Natural killer cell (primary cell): ENCODE data around the gene CNTROB. TPM values are rescaled to one million over a fixed set of nuclear protein-coding genes. Genes with fewer than 3 reads are reported as not detected.
A peak's percentile ranks its signal among the peaks of the same experiment; 100 is the strongest.

Experiments
- ATAC-seq, 3 donors: fragments of 150-1000 bp in 2 of 3; fragments of 200-7000 bp in 1 of 3; cut with Tn5 transposase; 1 replicate in 1 of 3; 2 replicates in 2 of 3; pipeline ENCODE4 v1.10.0; 2021; ENCODE audit warnings: mild to moderate bottlenecking in 2 of 3, moderate library complexity in 2 of 3
- DNase-seq, 2 donors: peaks; one replicate each; pipeline versions ENCODE4 v3.0.0 to v3.0.0-alpha.2; 2013 to 2021; ENCODE audit warnings: mixed read lengths in 1 of 2
- H3K27ac ChIP-seq: one replicate; pipeline ENCODE4 v1.5.1; 2013; ENCODE audit warnings: mild to moderate bottlenecking, low read length
- H3K27me3 ChIP-seq: one replicate; pipeline ENCODE4 v1.6.1; 2013; ENCODE audit warnings: low read length; ENCODE audit not compliant: control insufficient read depth, insufficient read depth
- H3K36me3 ChIP-seq: one replicate; pipeline ENCODE4 v1.6.1; 2013; ENCODE audit warnings: low read length; ENCODE audit not compliant: control insufficient read depth, insufficient read depth
- H3K4me1 ChIP-seq: one replicate; pipeline ENCODE4 v1.6.1; 2013; ENCODE audit warnings: low read length; ENCODE audit not compliant: control insufficient read depth, insufficient read depth
- H3K4me3 ChIP-seq: one replicate; pipeline ENCODE4 v1.5.1; 2013; ENCODE audit warnings: low read length
- H3K9me3 ChIP-seq: one replicate; pipeline ENCODE4 v1.6.1; 2013; ENCODE audit warnings: low read length; ENCODE audit not compliant: control insufficient read depth, insufficient read depth
- H3K27ac Mint-ChIP-seq, 2 donors: one replicate each; pipeline ENCODE4 v1.8.0; 2022; ENCODE audit warnings: mild to moderate bottlenecking in 2 of 2, mixed read lengths in 2 of 2, moderate library complexity in 1 of 2
- H3K27me3 Mint-ChIP-seq, 2 donors: one replicate each; pipeline ENCODE4 v1.8.0; 2022; ENCODE audit warnings: low read depth in 2 of 2, mixed read lengths in 2 of 2
- H3K36me3 Mint-ChIP-seq: one replicate; pipeline ENCODE4 v1.8.0; 2022; ENCODE audit warnings: mixed read lengths
- H3K4me1 Mint-ChIP-seq, 2 donors: one replicate each; pipeline ENCODE4 v1.8.0; 2022; ENCODE audit warnings: mixed read lengths in 2 of 2
- H3K4me3 Mint-ChIP-seq: one replicate; pipeline ENCODE4 v1.8.0; 2022; ENCODE audit warnings: mild to moderate bottlenecking, moderate library complexity, mixed read lengths
- H3K9me3 Mint-ChIP-seq, 2 donors: one replicate each; pipeline ENCODE4 v1.8.0; 2022; ENCODE audit warnings: mixed read lengths in 2 of 2
- WGBS: methylation state at CpG from one replicate; pipeline ENCODE4 v1.1.7; 2013; ENCODE audit warnings: missing lambda C conversion rate; ENCODE audit not compliant: insufficient coverage; 5-methylcytosine and 5-hydroxymethylcytosine counted together
- intact Hi-C: fragments of 100-400 bp; cut with micrococcal nuclease; formaldehyde crosslinking; loops from one replicate; pipeline ENCODE4 v1.14.2; 2022
- total RNA-seq, 4 donors: library from RNA; stranded (reverse); fragments of 120-200 nt in 1 of 4; gene quantifications; one replicate each; pipeline versions ENCODE4 v1.2.3 to v1.2.4, GENCODE V29; 2013 to 2022
- TF ChIP-seq, protein P1 (sequence below): fragments of 200-600 bp; IDR thresholded peaks from one replicate; pipeline ENCODE4 v1.8.0; 2022; ENCODE audit warnings: antibody characterized with exemption

The CNTROB gene
- total RNA-seq, 3 donors from 2014 or later (not counting 1 experiment from before 2014, with no cell fraction given), result 36.3 to 49.8 (median 45.2) TPM

DNA sequence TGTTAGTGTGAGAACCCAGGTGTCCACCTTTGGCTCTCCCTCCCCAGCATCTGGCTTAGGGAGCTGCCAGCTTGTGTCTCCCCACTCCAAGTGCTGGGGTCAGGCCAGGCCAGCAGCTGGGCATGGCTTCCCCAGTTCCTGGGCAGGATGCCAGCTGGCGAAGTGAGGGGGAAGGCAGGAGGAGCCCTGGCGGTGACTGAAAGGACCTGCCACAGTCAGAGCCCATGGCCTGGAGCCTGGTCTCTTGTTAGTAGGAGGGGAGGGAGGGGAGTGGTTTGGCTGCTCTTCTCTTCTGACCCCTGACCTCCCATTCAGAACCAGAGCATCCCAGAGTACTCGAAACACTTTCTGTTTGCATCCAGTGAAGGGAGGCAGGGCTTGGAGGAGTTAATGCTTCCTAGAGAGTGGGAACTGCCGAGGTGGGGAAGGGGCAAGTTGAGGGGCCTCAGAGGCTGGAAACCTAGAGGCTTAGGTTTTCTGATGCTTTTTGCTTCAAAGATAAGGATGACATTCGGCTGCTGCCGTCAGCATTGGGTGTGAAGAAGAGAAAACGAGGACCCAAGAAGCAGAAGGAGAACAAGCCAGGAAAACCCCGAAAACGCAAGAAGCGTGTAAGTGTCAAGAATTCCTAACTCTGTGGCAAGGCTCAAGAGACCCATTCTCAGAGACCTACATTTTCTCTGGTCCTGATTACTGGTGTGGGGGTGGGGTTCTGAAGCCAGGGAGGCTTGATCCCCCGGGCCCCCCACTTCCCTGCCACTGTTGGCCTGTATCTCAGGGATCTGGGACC lies 42.6 kb upstream of the CNTROB start:
- WGBS, result 82% methylated on average over 11 of the region's 11 CpGs
- H3K27me3 ChIP-seq, result no peaks in the 10 kb centered on the region
- H3K4me3 ChIP-seq, result no peak overlapping the region
- Mint-ChIP-seq H3K4me1 (no peaks in the 10 kb centered on the region), H3K36me3 (peaks cover under 1% of the 10 kb centered on the region), H3K9me3 (no peaks in the 10 kb centered on the region), H3K27ac (no peak overlapping the region), H3K4me3 (peak overlapping the region; percentile 11), H3K27me3 (no peaks in the 10 kb centered on the region)
- TF ChIP-seq, protein P1, sequence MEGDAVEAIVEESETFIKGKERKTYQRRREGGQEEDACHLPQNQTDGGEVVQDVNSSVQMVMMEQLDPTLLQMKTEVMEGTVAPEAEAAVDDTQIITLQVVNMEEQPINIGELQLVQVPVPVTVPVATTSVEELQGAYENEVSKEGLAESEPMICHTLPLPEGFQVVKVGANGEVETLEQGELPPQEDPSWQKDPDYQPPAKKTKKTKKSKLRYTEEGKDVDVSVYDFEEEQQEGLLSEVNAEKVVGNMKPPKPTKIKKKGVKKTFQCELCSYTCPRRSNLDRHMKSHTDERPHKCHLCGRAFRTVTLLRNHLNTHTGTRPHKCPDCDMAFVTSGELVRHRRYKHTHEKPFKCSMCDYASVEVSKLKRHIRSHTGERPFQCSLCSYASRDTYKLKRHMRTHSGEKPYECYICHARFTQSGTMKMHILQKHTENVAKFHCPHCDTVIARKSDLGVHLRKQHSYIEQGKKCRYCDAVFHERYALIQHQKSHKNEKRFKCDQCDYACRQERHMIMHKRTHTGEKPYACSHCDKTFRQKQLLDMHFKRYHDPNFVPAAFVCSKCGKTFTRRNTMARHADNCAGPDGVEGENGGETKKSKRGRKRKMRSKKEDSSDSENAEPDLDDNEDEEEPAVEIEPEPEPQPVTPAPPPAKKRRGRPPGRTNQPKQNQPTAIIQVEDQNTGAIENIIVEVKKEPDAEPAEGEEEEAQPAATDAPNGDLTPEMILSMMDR, result no peak
- peaks cover 38% of the 10 kb centered on the region for H3K4me1 ChIP-seq
- peak in 1 of 2 donors; percentile 59 for DNase-seq
- H3K9me3 ChIP-seq, result no peaks in the 10 kb centered on the region
- H3K27ac ChIP-seq, result peak overlapping the region; percentile 0
- intact Hi-C loops, result loop anchor here (5.0 kb wide), 1 partner anchor 43 kb away; the partner anchor contains the start of genes CNTROB and TRAPPC1
- H3K36me3 ChIP-seq, result peaks cover 37% of the 10 kb centered on the region
- ATAC-seq, result no peak

DNA sequence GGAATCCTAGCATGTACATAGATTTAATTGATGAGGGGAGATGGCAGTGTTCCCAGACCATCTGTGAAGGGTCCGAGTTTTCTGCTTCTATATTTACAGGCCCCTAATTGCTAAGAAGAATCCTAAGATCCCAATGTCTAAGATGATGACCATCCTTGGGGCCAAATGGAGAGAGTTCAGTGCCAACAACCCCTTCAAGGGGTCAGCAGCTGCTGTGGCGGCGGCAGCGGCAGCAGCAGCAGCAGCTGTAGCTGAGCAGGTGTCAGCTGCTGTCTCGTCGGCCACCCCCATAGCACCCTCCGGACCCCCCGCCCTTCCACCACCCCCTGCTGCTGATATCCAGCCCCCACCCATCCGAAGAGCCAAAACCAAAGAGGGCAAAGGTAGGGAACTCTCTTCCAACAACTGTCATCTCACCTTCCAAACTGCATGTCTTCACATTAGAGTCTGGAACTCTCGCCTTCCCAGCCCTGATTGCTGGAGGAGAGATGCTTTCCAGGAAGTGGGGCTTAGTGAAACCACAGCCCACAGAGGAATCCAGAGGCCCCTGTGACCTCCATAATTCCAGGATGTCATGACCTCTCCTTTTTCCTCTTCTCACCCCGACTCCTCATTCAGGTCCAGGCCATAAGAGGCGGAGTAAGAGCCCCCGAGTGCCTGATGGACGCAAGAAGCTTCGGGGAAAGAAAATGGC lies 38.7 kb upstream of the CNTROB start:
- intact Hi-C loops, result no loop called here
- peaks cover 0 to 19% of the 10 kb centered on the region in 2 donors for H3K4me1 Mint-ChIP-seq
- peaks cover 33% of the 10 kb centered on the region for H3K36me3 Mint-ChIP-seq
- no peak for ATAC-seq
- H3K9me3 Mint-ChIP-seq, result no peaks in the 10 kb centered on the region
- H3K4me3 Mint-ChIP-seq, result no peak overlapping the region
- H3K27me3 Mint-ChIP-seq, result no peaks in the 10 kb centered on the region
- no peaks in the 10 kb centered on the region for H3K27me3 ChIP-seq
- peaks cover 12% of the 10 kb centered on the region for H3K4me1 ChIP-seq
- DNase-seq, result no peak
- H3K27ac ChIP-seq, result no peak overlapping the region
- H3K4me3 ChIP-seq, result no peak overlapping the region
- TF ChIP-seq, protein P1, result no peak
- H3K36me3 ChIP-seq, result peaks cover 67% of the 10 kb centered on the region
- no peak overlapping the region for H3K27ac Mint-ChIP-seq
- no peaks in the 10 kb centered on the region for H3K9me3 ChIP-seq
- WGBS, result 95% methylated on average over 12 of the region's 15 CpGs

DNA sequence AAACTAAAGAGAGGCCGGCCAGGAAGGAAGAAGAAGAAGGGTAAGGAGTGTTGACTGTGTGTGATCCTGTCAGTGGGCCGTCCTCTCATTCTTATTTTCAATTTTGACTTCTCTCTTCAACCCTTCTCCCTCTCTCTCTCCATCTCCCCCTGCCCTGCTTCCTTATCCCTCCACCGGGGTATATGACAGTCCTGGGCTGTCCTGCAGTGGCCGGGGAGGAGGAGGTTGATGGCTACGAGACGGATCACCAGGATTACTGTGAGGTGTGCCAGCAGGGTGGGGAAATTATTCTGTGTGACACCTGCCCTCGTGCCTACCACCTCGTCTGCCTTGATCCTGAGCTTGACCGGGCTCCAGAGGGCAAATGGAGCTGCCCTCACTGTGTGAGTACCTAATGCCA lies 37.8 kb upstream of the CNTROB start:
- no peak overlapping the region for H3K4me3 Mint-ChIP-seq
- H3K36me3 ChIP-seq, result peaks cover 76% of the 10 kb centered on the region
- H3K4me3 ChIP-seq, result no peak overlapping the region
- WGBS, result 93% methylated on average over 8 of the region's 9 CpGs
- H3K9me3 ChIP-seq, result no peaks in the 10 kb centered on the region
- H3K27me3 Mint-ChIP-seq, result no peaks in the 10 kb centered on the region
- no peak overlapping the region for H3K27ac ChIP-seq
- no peaks in the 10 kb centered on the region for H3K27me3 ChIP-seq
- TF ChIP-seq, protein P1, result no peak
- intact Hi-C loops, result no loop called here
- no peak overlapping the region for H3K27ac Mint-ChIP-seq
- H3K36me3 Mint-ChIP-seq, result peaks cover 38% of the 10 kb centered on the region
- peaks cover 3% of the 10 kb centered on the region for H3K4me1 ChIP-seq
- DNase-seq (no peak), ATAC-seq (no peak)
- H3K9me3 Mint-ChIP-seq, result no peaks in the 10 kb centered on the region
- H3K4me1 Mint-ChIP-seq, result peaks cover 0 to 19% of the 10 kb centered on the region in 2 donors
